Dermis microvascular lymphatic vessel endothelial cell (primary cell): ENCODE measurements around the gene DNAH17. TPM values are rescaled to one million over a fixed set of nuclear protein-coding genes. Genes with fewer than 3 reads are reported as not detected.

Experiments
- DNase-seq, 2 donors: peaks; one replicate each; pipeline versions ENCODE4 v3.0.0 to v3.0.0-alpha.2; 2010; ENCODE audit warnings: low read depth in 2 of 2
- total RNA-seq: library from RNA; depleted of rRNA; stranded (reverse); fragments of >200 nt; gene quantifications from 2 replicates; pipeline ENCODE4 v1.2.1, GENCODE V29; 2014

The DNAH17 gene
- under 0.01 TPM in 2 replicates for total RNA-seq

- DNase-seq = no peak
Observed at GRCh38 chr17:78577296-78577695, at the start of gene DNAH17. DNAH17 (minus strand) TSS chr17:78577396; CDS start chr17:78575057, 2,339 bp downstream.

- DNase-seq = no peak
Observed at GRCh38 chr17:78624324-78625151, 47.3 kb upstream of the DNAH17 start.

- no peak for DNase-seq
Observed at GRCh38 chr17:78623541-78623940, 46.3 kb upstream of the DNAH17 start.

GRCh38 chr17:78622491-78623265 lies 45.5 kb upstream of the DNAH17 start:
- no peak for DNase-seq

GRCh38 chr17:78621720-78622490 lies 44.7 kb upstream of the DNAH17 start:
- no peak for DNase-seq

- DNase-seq = no peak
Observed at GRCh38 chr17:78620099-78620498, 42.9 kb upstream of the DNAH17 start.

GRCh38 chr17:78619334-78619733 lies 42.1 kb upstream of the DNAH17 start:
- DNase-seq = no peak

- DNase-seq = no peak
Observed at GRCh38 chr17:78618264-78619066, 41.3 kb upstream of the DNAH17 start.

GRCh38 chr17:78617511-78618061 lies 40.4 kb upstream of the DNAH17 start:
- no peak for DNase-seq

- no peak for DNase-seq
Observed at GRCh38 chr17:78616946-78617345, 39.8 kb upstream of the DNAH17 start.

- DNase-seq = no peak
Observed at GRCh38 chr17:78615631-78616030, 38.4 kb upstream of the DNAH17 start.

- no peak for DNase-seq
Observed at GRCh38 chr17:78613416-78613815, 36.2 kb upstream of the DNAH17 start.

- DNase-seq = no peak
Observed at GRCh38 chr17:78611607-78612006, 34.4 kb upstream of the DNAH17 start.

- DNase-seq = no peak
Observed at GRCh38 chr17:78610951-78611511, 33.8 kb upstream of the DNAH17 start.

- no peak for DNase-seq
Observed at GRCh38 chr17:78609191-78609641, 32.0 kb upstream of the DNAH17 start.

GRCh38 chr17:78608804-78609186 lies 31.6 kb upstream of the DNAH17 start:
- no peak for DNase-seq

- DNase-seq = no peak
Observed at GRCh38 chr17:78608122-78608803, 31.1 kb upstream of the DNAH17 start.

GRCh38 chr17:78607038-78607437 lies 29.8 kb upstream of the DNAH17 start:
- no peak for DNase-seq

- no peak for DNase-seq
Observed at GRCh38 chr17:78605886-78606285, 28.7 kb upstream of the DNAH17 start.

- no peak for DNase-seq
Observed at GRCh38 chr17:78605429-78605828, 28.2 kb upstream of the DNAH17 start.
